ENCODE results near the gene ACHE. TPM values are rescaled to one million over a fixed set of nuclear protein-coding genes. Genes with fewer than 3 reads are reported as not detected.

Gene ACHE
- total and polyA plus RNA-seq, 9 donors: 21.5 to 62.9 (median 47.3) TPM

- H3K4me1 ChIP-seq (ENCODE audit: control insufficient read depth, insufficient read depth, low read length): peaks cover 23% of the 10 kb centered on the region
- H3K27me3 ChIP-seq (ENCODE audit: control insufficient read depth, insufficient read depth, low read length): no peaks in the 10 kb centered on the region
- H3K9me3 ChIP-seq (replicated peaks; ENCODE audit: control insufficient read depth, low read depth, low read length): no peaks in the 10 kb centered on the region
- H3K27ac ChIP-seq (ENCODE audit: low read length): no peak overlapping the region
- H3K4me3 ChIP-seq (ENCODE audit: low read length): no peak overlapping the region
- no peak for DNase-seq
- 80% methylated on average over 4 of the region's 7 CpGs for WGBS (ENCODE audit: insufficient coverage)
- peaks cover 62% of the 10 kb centered on the region for H3K36me3 ChIP-seq (ENCODE audit: control insufficient read depth, insufficient read depth, low read length)
Observed at GRCh38 chr7:100878013-100878412, 17.7 kb downstream of the ACHE start.

GRCh38 chr7:100875356-100875751, 20.3 kb downstream of the ACHE start:
- peaks cover 23% of the 10 kb centered on the region for H3K4me1 ChIP-seq (ENCODE audit: control insufficient read depth, insufficient read depth, low read length)
- peak overlapping the region; percentile 91 for H3K4me3 ChIP-seq (ENCODE audit: low read length)
- H3K36me3 ChIP-seq (ENCODE audit: control insufficient read depth, insufficient read depth, low read length): peaks cover 59% of the 10 kb centered on the region
- under 1% methylated on average over 23 of the region's 39 CpGs for WGBS (ENCODE audit: insufficient coverage)
- no peaks in the 10 kb centered on the region for H3K27me3 ChIP-seq (ENCODE audit: control insufficient read depth, insufficient read depth, low read length)
- peak; percentile 63 for DNase-seq
- peak overlapping the region; percentile 99 for H3K27ac ChIP-seq (ENCODE audit: low read length)
- H3K9me3 ChIP-seq (replicated peaks; ENCODE audit: control insufficient read depth, low read depth, low read length): no peaks in the 10 kb centered on the region

GRCh38 chr7:100874577-100875355, 20.9 kb downstream of the ACHE start, which contains the start of gene SRRT:
TSS of gene SRRT (plus strand) at chr7:100875103. CDS start at chr7:100875591, 488 bp downstream.
- under 1% methylated on average over 58 of the region's 79 CpGs for WGBS (ENCODE audit: insufficient coverage)
- H3K36me3 ChIP-seq (ENCODE audit: control insufficient read depth, insufficient read depth, low read length): peaks cover 62% of the 10 kb centered on the region
- peak within 1 kb of the TSS; percentile 91 for H3K4me3 ChIP-seq (ENCODE audit: low read length)
- peak within 1 kb of the TSS; percentile 99 for H3K27ac ChIP-seq (ENCODE audit: low read length)
- no peaks in the 10 kb centered on the region for H3K9me3 ChIP-seq (replicated peaks; ENCODE audit: control insufficient read depth, low read depth, low read length)
- H3K4me1 ChIP-seq (ENCODE audit: control insufficient read depth, insufficient read depth, low read length): peaks cover 23% of the 10 kb centered on the region
- no peaks in the 10 kb centered on the region for H3K27me3 ChIP-seq (ENCODE audit: control insufficient read depth, insufficient read depth, low read length)
- peak; percentile 99 for DNase-seq

- no peaks in the 10 kb centered on the region for H3K27me3 ChIP-seq (ENCODE audit: control insufficient read depth, insufficient read depth, low read length)
- WGBS (ENCODE audit: insufficient coverage): 19% methylated on average over 5 of the region's 8 CpGs
Observed at GRCh38 chr7:100874300-100874576, 21.4 kb downstream of the ACHE start.

GRCh38 chr7:100873599-100874299, 21.9 kb downstream of the ACHE start:
- DNase-seq: no peak
- Histone ChIP-seq H3K27me3 (ENCODE audit: control insufficient read depth, insufficient read depth, low read length) (no peaks in the 10 kb centered on the region), H3K36me3 (ENCODE audit: control insufficient read depth, insufficient read depth, low read length) (peaks cover 61% of the 10 kb centered on the region), H3K4me3 (ENCODE audit: low read length) (peak overlapping the region; percentile 91), H3K4me1 (ENCODE audit: control insufficient read depth, insufficient read depth, low read length) (peaks cover 27% of the 10 kb centered on the region), H3K9me3 (replicated peaks; ENCODE audit: control insufficient read depth, low read depth, low read length) (no peaks in the 10 kb centered on the region), H3K27ac (ENCODE audit: low read length) (peak overlapping the region; percentile 99)
- 88% methylated on average over 3 of the region's 10 CpGs for WGBS (ENCODE audit: insufficient coverage)

More at GRCh38 chr7:100874300-100874576, 21.4 kb downstream of the ACHE start:
- Histone ChIP-seq H3K9me3 (replicated peaks; ENCODE audit: control insufficient read depth, low read depth, low read length) (no peaks in the 10 kb centered on the region), H3K27ac (ENCODE audit: low read length) (peak overlapping the region; percentile 99), H3K4me3 (ENCODE audit: low read length) (peak overlapping the region; percentile 91), H3K4me1 (ENCODE audit: control insufficient read depth, insufficient read depth, low read length) (peaks cover 23% of the 10 kb centered on the region), H3K36me3 (ENCODE audit: control insufficient read depth, insufficient read depth, low read length) (peaks cover 61% of the 10 kb centered on the region)
- no peak for DNase-seq

- Histone ChIP-seq H3K27me3 (ENCODE audit: control insufficient read depth, insufficient read depth, low read length) (no peaks in the 10 kb centered on the region), H3K4me1 (ENCODE audit: control insufficient read depth, insufficient read depth, low read length) (peaks cover 43% of the 10 kb centered on the region), H3K36me3 (ENCODE audit: control insufficient read depth, insufficient read depth, low read length) (peaks cover 47% of the 10 kb centered on the region), H3K4me3 (ENCODE audit: low read length) (peak overlapping the region; percentile 96), H3K27ac (ENCODE audit: low read length) (peak overlapping the region; percentile 91), H3K9me3 (replicated peaks; ENCODE audit: control insufficient read depth, low read depth, low read length) (no peaks in the 10 kb centered on the region)
- 3% methylated on average over 24 of the region's 27 CpGs for WGBS (ENCODE audit: insufficient coverage)
- DNase-seq: no peak
Observed at GRCh38 chr7:100867776-100868485, 27.8 kb downstream of the ACHE start.

- H3K36me3 ChIP-seq (ENCODE audit: control insufficient read depth, insufficient read depth, low read length): peaks cover 47% of the 10 kb centered on the region
- 2% methylated on average over 16 of the region's 42 CpGs for WGBS (ENCODE audit: insufficient coverage)
Observed at GRCh38 chr7:100867040-100867775, 28.5 kb downstream of the ACHE start, which contains the start of gene TRIP6. TSS of gene TRIP6 (plus strand) at chr7:100867387. CDS start at chr7:100867498, 111 bp downstream.

GRCh38 chr7:100866729-100867039, 29.0 kb downstream of the ACHE start:
- no peak for DNase-seq
- peaks cover 43% of the 10 kb centered on the region for H3K4me1 ChIP-seq (ENCODE audit: control insufficient read depth, insufficient read depth, low read length)
- H3K27ac ChIP-seq (ENCODE audit: low read length): peak overlapping the region; percentile 91
- peak overlapping the region; percentile 96 for H3K4me3 ChIP-seq (ENCODE audit: low read length)
- peaks cover 50% of the 10 kb centered on the region for H3K36me3 ChIP-seq (ENCODE audit: control insufficient read depth, insufficient read depth, low read length)
- 53% methylated on average over 2 of the region's 5 CpGs for WGBS (ENCODE audit: insufficient coverage)
- no peaks in the 10 kb centered on the region for H3K27me3 ChIP-seq (ENCODE audit: control insufficient read depth, insufficient read depth, low read length)
- no peaks in the 10 kb centered on the region for H3K9me3 ChIP-seq (replicated peaks; ENCODE audit: control insufficient read depth, low read depth, low read length)

More at GRCh38 chr7:100867040-100867775, 28.5 kb downstream of the ACHE start, which contains the start of gene TRIP6:
- Histone ChIP-seq H3K27me3 (ENCODE audit: control insufficient read depth, insufficient read depth, low read length) (no peaks in the 10 kb centered on the region), H3K9me3 (replicated peaks; ENCODE audit: control insufficient read depth, low read depth, low read length) (no peaks in the 10 kb centered on the region), H3K4me3 (ENCODE audit: low read length) (peak within 1 kb of the TSS; percentile 96), H3K27ac (ENCODE audit: low read length) (peak within 1 kb of the TSS; percentile 91), H3K4me1 (ENCODE audit: control insufficient read depth, insufficient read depth, low read length) (peaks cover 43% of the 10 kb centered on the region)
- DNase-seq: peak; percentile 97

- Histone ChIP-seq H3K4me3 (ENCODE audit: low read length) (peak overlapping the region; percentile 96), H3K36me3 (ENCODE audit: control insufficient read depth, insufficient read depth, low read length) (peaks cover 50% of the 10 kb centered on the region), H3K9me3 (replicated peaks; ENCODE audit: control insufficient read depth, low read depth, low read length) (no peaks in the 10 kb centered on the region), H3K27me3 (ENCODE audit: control insufficient read depth, insufficient read depth, low read length) (no peaks in the 10 kb centered on the region), H3K4me1 (ENCODE audit: control insufficient read depth, insufficient read depth, low read length) (peaks cover 43% of the 10 kb centered on the region), H3K27ac (ENCODE audit: low read length) (peak overlapping the region; percentile 91)
- 63% methylated on average over 25 of the region's 46 CpGs for WGBS (ENCODE audit: insufficient coverage)
- DNase-seq: peak; percentile 84
Observed at GRCh38 chr7:100865938-100866728, 29.6 kb downstream of the ACHE start.
